Erythroblast (primary cell): ENCODE measurements around the gene ASGR2.
"Not testable (repeated sequence)": the region's sequence is repeated elsewhere in the genome, so short reads cannot be mapped to it uniquely, and the experiment has no call there.

Source experiments
- DNase-seq, 2 experiments: peaks; one replicate each; lab custom pipeline; 2025; lab: John Stamatoyannopoulos, UW
- GATA1 ChIP-seq: IDR thresholded peaks from 2 replicates; pipeline ENCODE4 v1.6.1; 2011; ENCODE audit warnings: low read depth, mild to moderate bottlenecking, control low read depth, low read length, moderate library complexity
- POLR2A ChIP-seq: IDR thresholded peaks from 2 replicates; pipeline ENCODE4 v1.6.1; 2011; ENCODE audit warnings: mild to moderate bottlenecking, low read length

The ASGR2 gene

DNA sequence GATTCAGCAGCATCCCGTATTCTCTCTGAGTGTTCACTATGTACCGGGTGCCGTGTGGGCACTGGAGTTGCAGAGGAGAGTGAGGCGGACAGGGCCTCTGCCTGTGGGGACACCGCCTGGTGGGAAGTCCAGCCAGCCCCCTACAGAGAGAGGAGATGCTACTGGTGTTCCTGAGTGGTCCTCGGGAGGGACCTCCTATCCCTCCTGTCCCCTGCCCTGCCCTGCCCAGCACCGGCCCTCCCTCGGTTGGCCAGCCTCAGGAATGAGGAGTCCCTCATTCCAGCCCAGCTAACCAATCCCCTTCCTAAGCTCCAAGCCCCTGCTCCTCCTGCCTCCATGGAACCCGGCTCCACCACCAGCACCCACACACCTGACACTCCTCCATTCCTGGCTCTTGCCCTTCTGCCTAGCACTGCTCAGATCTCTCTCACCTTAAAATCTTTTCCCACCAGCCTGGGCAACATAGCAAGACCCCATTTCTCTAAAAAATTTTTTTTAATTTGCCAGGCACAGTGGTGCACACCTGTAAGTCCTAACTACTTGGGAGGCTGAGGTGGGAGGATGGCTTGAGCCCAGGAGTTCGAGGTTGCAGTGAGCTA lies 2.0 kb downstream of the ASGR2 start:
- no peak for DNase-seq
- TF ChIP-seq POLR2A: no peak
- TF ChIP-seq GATA1: no peak

GRCh38 chr17:7111784-7112509 lies 2.7 kb downstream of the ASGR2 start:
- no peak for TF ChIP-seq POLR2A
- no peak for TF ChIP-seq GATA1

DNA sequence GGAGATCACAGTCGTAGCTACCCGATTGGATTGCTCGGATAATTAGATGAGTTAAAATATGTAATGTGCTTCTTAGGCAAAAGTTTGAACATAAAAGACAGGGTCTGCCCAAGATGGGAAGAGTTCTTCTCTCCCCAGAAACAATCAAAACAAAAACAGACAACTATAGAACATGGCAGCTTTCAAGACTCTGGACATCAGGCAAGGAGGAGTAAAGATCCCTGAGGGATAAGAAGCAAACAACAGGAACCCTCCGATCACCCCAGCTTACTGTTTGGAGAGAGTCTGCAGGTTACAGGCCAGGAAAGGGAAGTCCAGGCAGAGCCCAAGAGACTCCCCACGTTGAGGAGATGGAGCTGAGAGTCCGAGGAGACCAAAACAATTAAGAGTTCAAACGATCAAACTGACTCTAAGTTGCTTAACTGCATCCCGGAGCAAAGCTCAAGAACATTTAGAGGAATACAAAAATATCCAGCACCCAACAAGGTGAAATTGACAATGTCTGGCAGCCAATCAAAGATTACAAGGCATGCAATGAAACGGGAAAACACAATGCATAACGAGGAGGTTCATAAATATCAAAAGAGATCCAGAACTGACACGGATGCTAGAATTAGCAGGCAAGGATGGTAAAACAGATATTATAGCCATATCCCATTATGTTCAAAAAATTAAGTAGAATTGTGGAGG lies 3.9 kb downstream of the ASGR2 start:
- DNase-seq: no peak
- TF ChIP-seq GATA1 (no peak), POLR2A (no peak)

More at GRCh38 chr17:7111784-7112509, 2.7 kb downstream of the ASGR2 start:
- DNase-seq: peak in 1 of 2 experiments; percentile 18

GRCh38 chr17:7109461-7110322 lies 4.9 kb downstream of the ASGR2 start:
- TF ChIP-seq GATA1: no peak
- no peak for TF ChIP-seq POLR2A
- no peak for DNase-seq

DNA sequence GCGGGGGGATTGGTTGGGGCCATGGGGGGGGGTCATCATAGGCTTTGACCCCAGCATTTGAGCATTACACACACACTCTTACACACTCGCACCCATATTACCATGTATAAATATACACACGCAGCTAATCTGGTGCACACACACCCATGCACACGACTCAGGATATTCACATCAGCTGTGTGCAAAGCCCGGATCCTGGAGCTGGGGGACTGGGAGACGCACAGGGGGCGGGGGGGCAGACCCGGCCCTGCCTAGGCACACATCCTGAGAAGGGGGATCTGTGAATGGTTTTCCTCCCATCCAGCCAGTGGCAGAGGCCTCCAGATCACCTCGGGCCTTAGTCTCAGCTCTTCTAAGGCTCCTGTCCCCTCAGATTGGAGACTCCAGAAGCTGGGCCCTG lies 5.6 kb downstream of the ASGR2 start:
- no peak for DNase-seq
- TF ChIP-seq POLR2A (no peak), GATA1 (no peak)

DNA sequence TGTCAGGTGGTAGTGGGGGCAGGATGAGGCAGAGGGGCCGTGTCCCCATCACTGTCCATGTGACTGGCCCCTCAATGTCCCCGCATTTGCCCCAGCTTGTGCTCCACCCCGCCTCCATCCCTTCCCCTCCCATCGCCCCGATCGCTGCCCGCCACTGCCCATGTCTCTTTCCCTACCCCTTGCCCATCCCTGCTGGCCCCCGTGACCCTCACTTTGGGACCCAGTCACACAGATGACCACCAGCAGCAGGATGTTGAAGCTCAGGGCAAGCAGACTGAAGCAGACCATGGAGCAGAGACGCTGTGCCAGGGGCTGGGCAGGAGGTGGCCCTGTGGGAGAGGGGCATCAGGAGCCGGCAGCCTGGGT lies 6.1 kb downstream of the ASGR2 start:
- TF ChIP-seq POLR2A (no peak), GATA1 (no peak)
- no peak for DNase-seq

DNA sequence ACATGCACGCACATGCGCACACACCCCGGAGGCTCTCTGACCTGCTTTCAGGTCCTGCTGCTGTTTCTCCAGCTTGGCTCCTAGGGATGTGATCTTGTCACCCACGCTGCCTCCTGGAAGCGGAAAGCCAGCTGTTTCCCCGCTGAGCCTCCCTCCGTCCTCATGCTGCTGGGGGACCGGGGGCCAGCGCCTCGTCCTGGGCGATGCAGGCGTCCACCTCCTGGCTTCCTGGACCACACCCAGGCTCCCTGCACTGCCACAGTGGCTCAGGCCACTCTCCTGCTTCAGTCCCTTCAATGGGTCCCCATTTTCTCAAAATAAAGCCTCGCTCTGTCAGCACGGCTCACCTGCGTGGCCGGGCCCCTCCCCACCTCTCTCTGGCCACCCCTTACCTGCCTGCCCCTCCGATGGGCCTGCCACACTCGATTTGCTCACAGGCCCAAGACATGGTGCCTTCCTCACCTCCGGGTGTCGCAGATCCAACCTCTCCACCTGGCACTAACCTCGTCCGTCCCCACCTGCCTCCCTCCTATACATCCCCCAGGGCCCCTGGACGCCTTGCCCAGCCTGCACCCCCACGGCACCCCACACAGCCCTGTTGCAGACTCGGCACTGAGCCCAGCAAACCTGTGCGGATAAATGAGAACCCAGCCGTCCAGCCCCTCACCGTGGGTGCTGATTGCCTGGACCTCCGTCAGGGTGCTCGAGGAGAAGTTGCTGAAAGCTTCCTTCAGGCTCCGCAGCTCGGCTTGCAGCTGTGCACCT lies 6.6 kb downstream of the ASGR2 start:
- DNase-seq: no peak
- TF ChIP-seq POLR2A (no peak), GATA1 (no peak)

DNA sequence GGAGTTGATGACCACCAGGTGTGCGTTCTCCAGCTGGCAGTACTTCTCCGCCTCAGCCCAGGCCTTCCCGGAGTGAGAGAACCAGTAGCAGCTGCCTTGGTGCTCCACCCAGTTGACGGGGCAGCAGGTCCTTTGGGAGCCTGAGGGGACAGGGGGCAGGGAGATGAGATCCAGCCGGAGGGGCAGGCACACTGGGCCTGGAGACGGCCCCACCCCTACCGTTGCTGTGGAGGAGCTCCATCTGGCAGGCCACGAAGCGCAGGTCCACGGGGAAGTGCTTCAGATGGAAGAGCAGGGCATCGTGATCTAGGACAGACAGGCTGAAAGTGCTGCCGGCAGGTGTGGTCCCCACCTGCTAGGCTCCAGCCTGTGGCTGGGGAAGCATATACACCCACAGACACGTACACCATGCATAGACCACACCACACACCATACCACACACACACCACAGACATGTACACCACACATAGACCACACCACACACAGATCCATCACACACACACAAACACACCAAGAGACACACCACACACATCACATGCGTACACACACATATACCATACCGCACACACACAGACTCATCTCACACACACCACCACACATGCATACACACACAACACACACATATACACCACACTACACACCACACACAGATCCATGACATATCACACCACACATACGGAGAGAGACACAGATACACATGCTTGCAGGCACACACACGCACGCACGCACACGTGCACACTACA lies 7.4 kb downstream of the ASGR2 start:
- no peak for DNase-seq

DNA sequence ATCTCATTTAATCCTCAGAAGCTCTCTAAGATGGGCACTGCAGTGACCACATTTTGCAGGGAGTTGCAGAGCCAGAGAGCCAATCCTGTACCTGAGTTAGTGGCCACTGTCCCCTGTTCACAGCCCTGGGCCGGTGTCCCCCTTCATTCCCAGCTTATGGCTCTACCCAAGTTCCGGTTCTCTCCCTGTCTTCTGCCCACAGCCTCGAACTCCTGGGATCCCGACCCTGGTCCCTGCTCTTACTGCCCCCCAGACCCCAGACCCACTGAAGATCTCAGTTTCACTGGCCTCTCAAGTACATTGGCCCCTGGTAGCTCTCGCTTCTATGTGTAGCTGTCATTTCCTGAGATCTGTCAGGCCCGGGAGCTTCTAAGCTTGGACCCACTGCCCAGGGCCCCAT lies 12.2 kb downstream of the ASGR2 start:
- TF ChIP-seq GATA1 (no peak), POLR2A (no peak)
- DNase-seq: no peak

More for the DNA sequence above, 7.4 kb downstream of the ASGR2 start:
- TF ChIP-seq POLR2A: no peak
- TF ChIP-seq GATA1: no peak

- no peak for DNase-seq
- TF ChIP-seq GATA1: no peak
- no peak for TF ChIP-seq POLR2A
Measured at GRCh38 chr17:7101531-7101930, 13.1 kb downstream of the ASGR2 start.

DNA sequence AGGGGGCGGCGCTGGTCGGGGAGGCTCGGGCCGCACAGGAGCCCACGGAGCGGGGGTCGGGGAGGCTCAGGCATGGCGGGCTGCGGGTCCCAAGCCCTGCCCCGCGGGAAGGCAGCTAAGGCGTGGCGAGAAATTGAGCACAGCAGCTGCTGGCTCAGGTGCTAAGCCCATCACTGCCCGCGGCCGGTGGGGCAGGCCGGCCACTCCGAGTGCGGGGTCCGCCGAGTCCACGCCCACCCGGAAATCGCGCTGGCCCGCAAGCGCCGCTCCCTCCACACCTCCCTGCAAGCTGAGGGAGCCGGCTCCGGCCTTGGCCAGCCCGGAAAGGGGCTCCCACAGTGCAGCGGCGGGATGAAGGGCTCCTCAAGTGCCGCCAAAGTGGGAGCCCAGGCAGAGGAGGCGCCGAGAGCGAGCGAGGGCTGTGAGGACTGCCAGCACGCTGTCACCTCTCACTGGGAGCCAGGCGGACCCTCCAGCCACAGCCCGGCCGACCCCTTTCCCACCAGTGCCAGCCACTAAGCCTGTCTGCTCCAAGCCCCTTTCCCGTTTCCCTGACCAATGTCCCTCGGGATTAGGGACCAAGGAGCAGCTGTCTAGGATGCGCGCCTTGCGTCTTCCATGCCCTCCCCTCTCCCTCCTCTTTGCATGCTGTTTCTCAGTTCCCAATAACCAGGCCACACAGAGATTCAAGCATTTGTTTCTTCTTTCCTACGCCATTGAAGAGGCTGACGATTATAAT lies 13.8 kb downstream of the ASGR2 start:
- DNase-seq: not testable (repeated sequence)
